GM21515 (cell line): ENCODE data around the gene CAMTA1.
A peak's percentile ranks its signal among the peaks of the same experiment; 100 is the strongest.
"Not testable (repeated sequence)": the region's sequence is repeated elsewhere in the genome, so short reads cannot be mapped to it uniquely, and the experiment has no call there.

Source experiments
- ATAC-seq: cut with Tn5 transposase; IDR thresholded peaks from one replicate; pipeline ENCODE4 v1.9.1; 2021; ENCODE audit not compliant: unreplicated experiment

CAMTA1 gene

GRCh38 chr1:7390604-7391000 lies 605.3 kb downstream of the CAMTA1 start:
- no peak for ATAC-seq

- no peak for ATAC-seq
Measured at GRCh38 chr1:7393136-7393535, 607.9 kb downstream of the CAMTA1 start.

GRCh38 chr1:7395251-7395650 lies 610.0 kb downstream of the CAMTA1 start:
- ATAC-seq = no peak

DNA sequence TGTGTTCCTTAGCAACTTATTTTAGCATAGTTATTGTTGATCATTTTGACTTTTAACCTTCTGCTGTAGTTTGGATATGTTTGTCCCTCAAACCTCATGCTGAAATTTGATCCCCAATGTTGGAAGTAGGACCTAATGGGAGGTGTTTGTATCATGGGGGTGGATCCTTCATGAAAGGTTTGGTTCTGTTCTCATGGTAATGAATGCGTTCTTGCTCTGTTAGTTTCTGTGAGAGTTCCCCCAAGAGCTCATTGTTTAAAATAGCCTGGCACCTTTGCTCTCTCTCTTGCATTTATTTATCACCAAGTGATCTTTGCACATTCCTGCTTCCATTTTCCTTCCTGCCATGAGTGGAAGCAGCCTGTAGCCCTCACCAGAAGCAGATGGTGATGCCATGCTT lies 613.7 kb downstream of the CAMTA1 start:
- ATAC-seq = no peak

DNA sequence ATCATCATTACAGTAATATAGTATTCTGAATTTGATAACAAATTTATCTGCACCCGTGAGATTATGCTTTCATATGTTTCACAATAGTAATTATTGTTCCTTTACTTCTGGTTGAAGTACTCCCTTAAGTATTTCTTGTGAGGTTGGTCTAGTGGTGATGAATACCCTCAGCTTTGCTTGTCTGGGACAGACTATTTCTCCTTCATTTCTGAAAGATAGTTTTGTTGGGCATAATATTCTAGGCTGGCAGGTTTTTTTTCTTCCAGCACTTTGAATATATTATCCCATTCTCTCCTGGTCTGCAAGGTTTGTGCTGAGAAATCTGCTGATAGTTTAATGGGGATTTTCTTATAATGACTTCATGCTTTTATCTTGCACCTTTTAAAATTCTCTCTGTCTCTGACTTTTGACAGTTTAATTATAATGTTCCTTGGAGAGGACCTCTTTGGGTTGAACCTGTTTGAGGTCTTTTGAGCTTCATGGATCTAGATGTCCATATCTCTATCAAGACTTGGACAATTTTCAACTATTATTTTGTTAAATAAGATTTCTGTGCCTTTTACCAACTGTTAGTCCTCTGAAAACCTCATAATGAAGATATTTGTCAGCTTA lies 614.4 kb downstream of the CAMTA1 start:
- ATAC-seq = no peak

DNA sequence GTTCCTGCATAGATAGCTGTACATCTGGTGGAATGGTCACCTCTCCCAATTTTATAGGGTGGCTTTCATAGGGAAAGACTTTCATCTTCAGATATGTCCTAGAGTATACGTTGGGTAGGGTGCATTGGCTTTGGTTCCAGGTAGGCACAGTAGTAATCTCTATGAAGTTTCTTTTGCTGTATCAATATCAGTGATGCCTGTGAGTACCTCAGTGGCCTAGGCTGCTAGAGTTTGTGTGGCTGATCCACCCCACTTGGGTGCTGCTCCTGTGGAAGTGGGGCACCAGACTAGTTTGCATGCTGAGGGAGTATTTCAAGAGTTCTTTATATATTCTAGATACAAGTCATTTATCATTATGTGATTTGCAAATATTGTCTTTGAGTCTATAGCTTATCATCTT lies 615.3 kb downstream of the CAMTA1 start:
- no peak for ATAC-seq

GRCh38 chr1:7401814-7402547 lies 616.7 kb downstream of the CAMTA1 start:
- ATAC-seq = no peak

DNA sequence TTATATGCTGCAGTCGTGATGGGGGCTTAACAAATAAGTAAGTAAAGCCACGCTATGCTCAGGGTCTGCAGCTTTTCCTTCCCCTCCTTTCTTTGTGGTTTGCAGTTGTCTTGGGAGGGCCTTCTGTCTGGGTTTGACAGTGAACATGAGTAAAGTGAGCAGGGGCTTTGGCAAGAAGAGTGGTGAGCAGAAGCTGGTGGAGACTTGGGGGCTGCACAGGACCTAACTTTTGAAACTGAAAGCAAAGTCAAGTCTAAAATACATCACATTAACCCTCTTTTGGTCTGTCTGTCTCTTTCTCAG lies 617.2 kb downstream of the CAMTA1 start:
- no peak for ATAC-seq

DNA sequence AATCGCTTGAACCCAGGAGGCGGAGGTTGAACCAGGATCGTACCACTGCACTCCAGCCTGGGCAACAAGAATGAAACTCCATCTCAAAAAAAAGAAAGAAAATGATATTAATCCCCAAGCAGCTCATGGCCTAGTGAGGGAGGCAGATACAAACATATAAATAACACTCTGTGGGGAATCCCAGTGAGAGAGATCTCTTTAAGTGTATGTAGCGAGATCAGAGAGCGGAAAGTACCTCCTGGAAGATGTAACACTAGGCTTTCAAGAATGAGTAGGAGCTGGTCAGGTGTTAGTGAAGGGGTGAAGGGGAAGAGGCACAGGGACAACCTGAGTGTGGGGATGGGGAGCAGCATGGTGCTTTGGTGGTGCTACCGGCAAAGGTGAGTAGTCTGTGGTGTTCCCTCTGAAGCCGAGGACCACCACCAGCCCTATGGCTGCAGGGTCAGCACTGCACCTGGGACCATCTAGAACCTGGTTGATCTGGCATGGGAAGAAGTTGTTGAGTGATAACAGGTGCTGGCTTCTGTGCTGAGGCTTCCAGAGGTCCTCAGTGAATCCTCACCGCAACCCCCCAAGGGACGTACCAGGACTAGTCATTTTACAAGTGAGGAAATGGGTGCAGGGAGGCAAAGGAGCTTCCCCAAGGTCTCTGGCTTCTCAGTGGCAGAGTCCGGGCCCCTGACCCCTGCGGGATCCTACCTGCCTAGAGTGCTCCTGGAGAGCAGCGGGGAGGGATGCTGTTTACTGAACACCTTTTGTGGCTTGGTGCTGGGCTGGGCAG lies 618.2 kb downstream of the CAMTA1 start:
- ATAC-seq = no peak

GRCh38 chr1:7404046-7404742 lies 618.9 kb downstream of the CAMTA1 start:
- ATAC-seq = no peak

GRCh38 chr1:7405844-7406500 lies 620.7 kb downstream of the CAMTA1 start:
- no peak for ATAC-seq

DNA sequence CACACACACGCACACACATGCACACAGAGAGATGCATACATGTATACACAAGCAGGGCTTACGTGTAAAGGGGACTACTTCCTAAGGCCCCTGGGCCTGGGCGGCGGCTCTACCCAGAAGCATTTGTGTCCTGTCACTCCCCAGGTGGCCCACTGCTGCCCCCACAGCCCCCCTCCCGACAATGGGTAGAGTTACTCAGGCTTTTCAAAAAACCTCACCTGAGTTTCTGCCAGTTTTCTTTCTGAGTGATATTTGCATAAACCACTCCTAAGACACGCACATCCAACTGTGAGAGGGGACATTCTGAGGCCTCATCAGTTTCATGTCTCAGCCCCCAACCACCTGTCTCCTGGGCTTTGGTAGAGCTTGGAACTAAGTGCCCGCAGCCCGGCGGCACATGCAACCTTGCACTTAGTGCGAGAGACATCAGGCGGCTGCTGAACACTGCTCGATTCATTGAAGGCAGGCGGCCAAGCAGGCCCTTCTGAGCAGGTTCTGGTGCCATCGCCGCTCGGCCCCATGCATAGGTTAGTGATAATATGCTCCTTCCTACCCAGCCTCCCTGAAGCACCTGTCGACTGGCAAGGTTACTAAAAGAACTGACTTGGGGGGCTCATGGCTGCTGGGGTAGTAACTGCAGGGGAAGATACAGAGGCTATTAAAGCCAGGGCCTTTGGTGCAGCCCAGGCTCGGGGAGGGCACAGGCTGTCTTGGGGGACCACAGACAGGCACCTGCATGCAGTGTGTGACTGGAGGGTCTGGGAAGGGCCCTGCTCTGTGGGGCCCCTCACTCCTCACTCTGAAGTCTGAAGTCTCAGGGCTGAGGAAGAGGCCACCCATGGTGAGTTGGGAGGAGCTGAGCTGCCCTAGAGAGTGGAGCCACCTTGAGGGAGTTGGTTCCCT lies 621.6 kb downstream of the CAMTA1 start:
- peak; percentile 66 for ATAC-seq

- ATAC-seq = no peak
Measured at GRCh38 chr1:7407544-7407895, 622.3 kb downstream of the CAMTA1 start.

DNA sequence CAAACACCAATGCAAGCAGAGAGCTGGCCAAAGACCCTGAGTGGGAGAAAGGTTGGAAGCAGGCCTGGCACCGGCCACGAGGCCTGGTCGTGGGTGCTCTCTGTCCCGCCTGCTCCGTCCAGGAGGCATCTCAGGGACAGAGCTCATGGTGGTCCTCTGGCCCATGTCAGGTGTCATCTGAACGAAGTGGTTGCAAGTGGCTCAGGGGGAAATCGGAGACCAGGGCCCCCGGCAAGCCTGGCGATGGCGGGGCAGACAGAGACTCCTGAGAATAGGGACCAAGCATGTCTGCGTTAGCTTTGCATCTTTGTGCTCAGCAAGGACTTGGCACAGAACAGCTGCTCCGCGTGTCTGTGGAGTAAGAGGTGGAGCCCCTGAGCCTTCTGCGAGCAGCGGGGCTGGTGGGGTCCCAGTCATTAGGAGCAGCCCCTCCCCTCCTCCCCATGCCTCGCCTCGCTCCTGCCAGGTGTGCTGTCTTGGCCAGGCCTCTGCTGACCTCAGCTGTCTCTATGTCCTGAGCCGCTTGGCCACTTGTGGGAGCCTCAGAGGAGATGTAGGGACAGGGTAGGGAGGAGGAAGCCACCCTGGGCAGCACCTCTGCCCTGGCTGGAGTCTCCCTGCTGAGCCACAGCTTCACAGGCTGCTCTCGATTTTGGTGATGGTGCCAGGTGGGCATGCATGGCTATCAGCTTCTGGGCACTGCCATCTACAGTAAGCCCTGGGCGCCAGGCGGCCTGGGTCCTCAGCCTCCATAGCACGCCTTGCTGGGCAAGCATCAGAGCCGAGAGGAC lies 622.9 kb downstream of the CAMTA1 start:
- ATAC-seq = no peak

DNA sequence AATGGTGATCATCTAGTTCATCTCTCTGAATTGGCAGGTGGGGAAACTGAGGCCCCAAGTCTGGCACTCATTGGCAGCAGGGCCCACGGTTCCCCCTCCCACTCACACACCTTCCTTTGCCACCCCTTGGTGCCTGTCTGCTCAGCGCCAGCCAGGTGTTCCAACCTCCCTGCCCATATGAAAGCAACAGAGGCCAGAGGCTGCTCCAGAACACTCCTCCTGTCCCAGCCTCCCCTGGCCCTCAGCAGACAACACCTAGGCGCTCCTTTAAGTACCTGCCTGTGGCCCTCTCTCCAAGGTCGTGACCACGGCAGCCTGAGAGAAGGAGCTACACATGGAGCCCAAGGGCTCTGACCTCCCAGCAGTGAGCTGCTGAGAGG lies 623.5 kb downstream of the CAMTA1 start:
- no peak for ATAC-seq

GRCh38 chr1:7409278-7409677 lies 624.0 kb downstream of the CAMTA1 start:
- no peak for ATAC-seq

GRCh38 chr1:7410156-7410555 lies 624.9 kb downstream of the CAMTA1 start:
- no peak for ATAC-seq

GRCh38 chr1:7417618-7418017 lies 632.4 kb downstream of the CAMTA1 start:
- ATAC-seq = not testable (repeated sequence)

DNA sequence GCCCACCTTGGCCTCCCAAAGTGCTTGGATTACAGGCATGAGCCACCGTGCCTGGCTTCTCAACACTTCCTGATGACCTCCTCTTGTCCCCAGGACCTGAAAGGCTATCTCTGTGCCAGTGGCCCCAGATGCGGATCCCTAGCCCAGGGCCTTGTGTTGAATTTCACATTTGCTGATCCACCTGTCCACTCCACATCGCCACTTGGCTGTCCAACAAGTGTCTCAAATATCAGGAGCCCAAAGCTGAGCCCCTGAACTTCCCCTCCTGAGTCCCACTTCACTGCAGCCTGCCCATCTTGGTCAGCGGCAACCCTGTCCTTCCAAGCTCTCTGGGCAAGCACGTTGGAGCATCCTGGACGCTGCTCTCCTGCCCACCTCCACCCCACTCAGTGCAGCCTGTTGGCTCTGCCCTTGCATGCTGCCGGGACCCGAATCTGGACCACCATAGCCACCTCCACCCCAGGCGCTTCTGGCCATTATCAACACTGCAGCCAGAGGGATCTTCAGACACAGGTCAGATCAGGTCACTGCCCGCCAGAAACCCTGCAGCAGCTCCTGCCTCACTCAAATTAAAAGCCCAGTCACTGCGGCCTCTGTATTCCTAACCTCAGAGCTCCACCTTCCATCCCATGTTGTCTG lies 633.3 kb downstream of the CAMTA1 start:
- no peak for ATAC-seq
